K562 (cell line): ENCODE data around the gene EXOC3L1. TPM values are rescaled to one million over a fixed set of nuclear protein-coding genes. Genes with fewer than 3 reads are reported as not detected.

Source experiments
- CEBPG ChIP-seq, 3 experiments: fragments of 200-800 bp in 1 of 3; sonication (Bioruptor generic) in 1 of 3; sonication (generic) in 1 of 3; formaldehyde crosslinking in 1 of 3; IDR thresholded peaks in 2 of 3; conservative IDR thresholded peaks in 1 of 3; 2 replicates each; pipeline versions ENCODE4 v1.6.1 to v1.8.0; 2016 to 2022; ENCODE audit warnings: missing compliant biosample characterization in 2 of 3, missing genetic modification characterization in 2 of 3, mild to moderate bottlenecking in 1 of 3, missing genetic modification reagents in 1 of 3
- CXXC5 ChIP-seq: fragments of 250-450 bp; sonication (Bioruptor Pico); IDR thresholded peaks from 2 replicates; pipeline ENCODE4 v1.8.0; 2022; ENCODE audit warnings: inconsistent platforms, mild to moderate bottlenecking, moderate library complexity
- DPF2 ChIP-seq: fragments of 450-650 bp; IDR thresholded peaks from 2 replicates; pipeline ENCODE4 v1.6.1; 2016
- HDAC1 ChIP-seq, 2 experiments: fragments of 450-650 bp; IDR thresholded peaks; 2 replicates each; pipeline ENCODE4 v1.6.1; 2016 to 2017; ENCODE audit warnings: inconsistent platforms in 1 of 2, mild to moderate bottlenecking in 1 of 2, moderate library complexity in 1 of 2
- JUND ChIP-seq, 2 experiments: IDR thresholded peaks; 2 replicates in 1 of 2; 3 replicates in 1 of 2; pipeline ENCODE4 v1.6.1; 2011; ENCODE audit warnings: borderline replicate concordance in 2 of 2, low read depth in 2 of 2, low read length in 2 of 2, improper control_type of control experiment in 1 of 2, missing biosample characterization in 1 of 2, missing genetic modification characterization in 1 of 2, missing genetic modification reagents in 1 of 2
- RBFOX2 ChIP-seq: fragments of 200-400 bp; formaldehyde crosslinking; IDR thresholded peaks from 2 replicates; pipeline ENCODE4 v1.6.1; 2017; ENCODE audit warnings: low read depth, mild to moderate bottlenecking, low read length, moderate library complexity
- SMARCA4 ChIP-seq: fragments of 450-650 bp; IDR thresholded peaks from 2 replicates; pipeline ENCODE4 v1.6.1; 2016
- TAF1 ChIP-seq: IDR thresholded peaks from 2 replicates; pipeline ENCODE4 v1.6.1; 2011; ENCODE audit warnings: mild to moderate bottlenecking, low read length, moderate library complexity; ENCODE audit not compliant: insufficient read depth, control insufficient read depth, severe bottlenecking; ENCODE audit errors: extremely low read depth
- TAF7 ChIP-seq: fragments of 450-650 bp; IDR thresholded peaks from 2 replicates; pipeline ENCODE4 v1.6.1; 2016; ENCODE audit warnings: missing genetic modification characterization, missing compliant biosample characterization
- USF1 ChIP-seq: sonication (generic); formaldehyde crosslinking; IDR thresholded peaks from 2 replicates; pipeline ENCODE4 v1.9.0; 2022; ENCODE audit warnings: mild to moderate bottlenecking, missing genetic modification reagents
- USF2 ChIP-seq: sonication (generic); formaldehyde crosslinking; IDR thresholded peaks from 2 replicates; pipeline ENCODE4 v1.5.0; 2020; ENCODE audit warnings: missing genetic modification reagents
- polyA plus RNA-seq, 8 experiments: library from polyadenylated mRNA; depleted of rRNA in 4 of 8; stranded (reverse) in 5 of 8; unstranded in 3 of 8; fragments of >200 nt; fragmentation: Nextera tagmentation in 2 of 8; fragmentation: Illumina TruSeq in 1 of 8; extraction: Ambion mirVana in 2 of 8; extraction: Trizol in 1 of 8; gene quantifications; 2 replicates each; pipeline versions ENCODE4 v1.2.1 to v1.2.3, GENCODE V29; 2011 to 2014; ENCODE audit warnings: inconsistent platforms in 1 of 8, missing spikeins in 1 of 8
- total RNA-seq, 7 experiments: library from RNA; depleted of rRNA in 6 of 7; stranded (reverse); fragments of >200 nt in 6 of 7; fragmentation: Illumina TruSeq in 2 of 7; extraction: Trizol in 2 of 7; gene quantifications; 2 replicates each; pipeline versions ENCODE4 v1.2.1 to v1.2.3, GENCODE V29; 2011 to 2021; ENCODE audit warnings: low replicate concordance in 1 of 7

Gene EXOC3L1
- total and polyA plus RNA-seq, 9 of the 15 experiments (the other 6 are each of a cell fraction or from before 2014, with no cell fraction given): 0.08 TPM; not detected in 8

- TF ChIP-seq JUND (IDR thresholded peaks at IDR 0.05; ENCODE audit: borderline replicate concordance, low read depth, low read length) (0 out of 2 replicates have a peak, but pooled peaks have one; percentile 34), JUND (tag; IDR thresholded peaks at IDR 0.05; ENCODE audit: borderline replicate concordance, low read depth, low read length) (peak; percentile 66; the same call in 2 of the 3 replicates), CEBPG (CRISPR knock-in tag; IDR thresholded peaks at IDR 0.05) (no peak), CEBPG (tag; conservative IDR thresholded peaks at IDR 0.05 in 1 of 2, IDR thresholded peaks at IDR 0.05 in 1 of 2) (no peak), USF2 (peak; percentile 76), DPF2 (peak; percentile 65), TAF7 (tag) (0 out of 2 replicates have a peak, but pooled peaks have one; percentile 35), RBFOX2 (peak; percentile 17; the same call in 1 of the 2 replicates), CXXC5 (CRISPR knock-in tag) (peak; percentile 36), HDAC1 (IDR thresholded peaks at IDR 0.05) (0 out of 4 replicates have a peak, but pooled peaks of 1 of the 2 experiments have one; percentile 57), USF1 (CRISPR knock-in tag) (peak; percentile 77), TAF1 (peak; percentile 18), SMARCA4 (peak; percentile 38; the same call in 1 of the 2 replicates)
Observed at GRCh38 chr16:67216612-67217490, 26.9 kb upstream of the EXOC3L1 start (continued).
